Measurements from ENCODE around the gene LRRTM4.

The LRRTM4 gene

GRCh38 chr2:77001895-77002294 lies 520.3 kb downstream of the LRRTM4 start:
- H3K4me3 ChIP-seq (replicated peaks; ENCODE audit: low read depth, low read length): no peak overlapping the region
- no peak for DNase-seq (ENCODE audit: low read depth)
- no peak for TF ChIP-seq CTCF (IDR thresholded peaks at IDR 0.05; ENCODE audit: low read length, missing control alignments)

GRCh38 chr2:76998704-76999103 lies 523.5 kb downstream of the LRRTM4 start:
- no peak for DNase-seq (ENCODE audit: low read depth)
- no peak overlapping the region for H3K4me3 ChIP-seq (replicated peaks; ENCODE audit: low read depth, low read length)
- no peak for TF ChIP-seq CTCF (IDR thresholded peaks at IDR 0.05; ENCODE audit: low read length, missing control alignments)

- DNase-seq (ENCODE audit: low read depth): no peak
- no peak overlapping the region for H3K4me3 ChIP-seq (replicated peaks; ENCODE audit: low read depth, low read length)
- no peak for TF ChIP-seq CTCF (IDR thresholded peaks at IDR 0.05; ENCODE audit: low read length, missing control alignments)
These were observed 524.0 kb downstream of the LRRTM4 start for GRCh38 chr2:76998152-76998551.

- no peak for TF ChIP-seq CTCF (IDR thresholded peaks at IDR 0.05; ENCODE audit: low read length, missing control alignments)
- no peak overlapping the region for H3K4me3 ChIP-seq (replicated peaks; ENCODE audit: low read depth, low read length)
- DNase-seq (ENCODE audit: low read depth): no peak
These were observed 524.9 kb downstream of the LRRTM4 start for GRCh38 chr2:76997296-76997695.

GRCh38 chr2:76985387-76986136 lies 536.6 kb downstream of the LRRTM4 start:
- DNase-seq (ENCODE audit: low read depth): no peak
- TF ChIP-seq CTCF (IDR thresholded peaks at IDR 0.05; ENCODE audit: low read length, missing control alignments): no peak
- no peak overlapping the region for H3K4me3 ChIP-seq (replicated peaks; ENCODE audit: low read depth, low read length)

GRCh38 chr2:76984359-76984758 lies 537.8 kb downstream of the LRRTM4 start:
- no peak for TF ChIP-seq CTCF (IDR thresholded peaks at IDR 0.05; ENCODE audit: low read length, missing control alignments)
- no peak for DNase-seq (ENCODE audit: low read depth)
- no peak overlapping the region for H3K4me3 ChIP-seq (replicated peaks; ENCODE audit: low read depth, low read length)
